Measurements from ENCODE around the gene MSRB3. TPM values are rescaled to one million over a fixed set of nuclear protein-coding genes. Genes with fewer than 3 reads are reported as not detected.
"Not testable (repeated sequence)": the region's sequence is repeated elsewhere in the genome, so short reads cannot be mapped to it uniquely, and the experiment has no call there.

MSRB3 gene
- polyA plus RNA-seq, 1 donor from 2014 or later, result 0.19 TPM

- Histone ChIP-seq H3K9me2 (ENCODE audit: insufficient read depth, low read length) (no peaks in the 10 kb centered on the region), H3K27me3 (ENCODE audit: insufficient read depth, low read depth, low read length) (no peaks in the 10 kb centered on the region), H3K36me3 (ENCODE audit: insufficient read depth, low read length) (no peaks in the 10 kb centered on the region), H3K9me3 (ENCODE audit: low read length) (no peaks in the 10 kb centered on the region), H2AFZ (ENCODE audit: low read depth, low read length) (no peak overlapping the region), H3K27ac (ENCODE audit: low read length) (no peak overlapping the region), H3K9ac (ENCODE audit: low read length) (no peak overlapping the region), H3K79me2 (replicated peaks; ENCODE audit: insufficient read depth, low read length) (no peaks in the 10 kb centered on the region), H4K20me1 (ENCODE audit: insufficient read depth) (no peaks in the 10 kb centered on the region), H3K4me3 (ENCODE audit: low read length) (no peak overlapping the region), H3K4me2 (ENCODE audit: low read length) (no peak overlapping the region), H3F3A (ENCODE audit: insufficient read depth, low read length, poor library complexity, severe bottlenecking) (no peaks in the 10 kb centered on the region)
- TF ChIP-seq SMC3 (conservative IDR thresholded peaks at IDR 0.05; ENCODE audit: poor library complexity), result no peak
Observed at GRCh38 chr12:65477721-65478120, 199.2 kb downstream of the MSRB3 start.

DNA sequence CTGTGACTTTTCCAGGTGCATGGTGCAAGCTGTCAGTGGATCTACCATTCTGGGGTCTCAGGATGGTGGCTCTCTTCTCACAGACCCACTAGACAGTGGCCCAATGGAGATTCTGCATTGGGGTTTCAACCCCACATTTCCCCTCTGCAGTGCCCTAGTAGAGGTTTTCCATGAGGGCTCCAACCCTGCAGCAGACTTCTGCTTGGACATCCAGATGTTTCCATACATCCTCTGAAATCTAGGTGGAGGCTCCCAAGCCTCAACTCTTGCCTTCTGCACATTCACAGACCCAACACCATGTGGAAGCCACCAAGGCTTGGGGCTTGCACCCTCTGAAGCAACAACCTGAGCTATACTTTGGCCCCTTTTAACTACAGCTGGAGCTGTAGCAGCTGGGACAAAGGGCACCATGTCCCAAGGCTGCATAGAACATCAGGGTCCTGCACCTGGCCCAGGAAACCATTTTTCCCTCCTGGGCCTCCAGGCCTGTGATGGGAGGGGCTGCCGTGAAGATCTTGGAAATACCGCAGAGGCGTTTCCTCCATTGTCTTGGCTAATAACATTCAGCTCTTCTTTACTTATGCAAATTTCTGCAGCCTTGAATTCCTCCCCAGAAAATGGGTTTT is 205.5 kb downstream of the MSRB3 start:
- H3K27ac ChIP-seq (ENCODE audit: low read length); H3K4me3 ChIP-seq (ENCODE audit: low read length); H3K36me3 ChIP-seq (ENCODE audit: insufficient read depth, low read length); H3K4me2 ChIP-seq (ENCODE audit: low read length); H3K79me2 ChIP-seq (replicated peaks; ENCODE audit: insufficient read depth, low read length); H3K9ac ChIP-seq (ENCODE audit: low read length); H3K27me3 ChIP-seq (ENCODE audit: insufficient read depth, low read depth, low read length); H3F3A ChIP-seq (ENCODE audit: insufficient read depth, low read length, poor library complexity, severe bottlenecking); H3K9me3 ChIP-seq (ENCODE audit: low read length); H2AFZ ChIP-seq (ENCODE audit: low read depth, low read length); H4K20me1 ChIP-seq (ENCODE audit: insufficient read depth); H3K9me2 ChIP-seq (ENCODE audit: insufficient read depth, low read length): not testable (repeated sequence)

- no peaks in the 10 kb centered on the region for H3K9me2 ChIP-seq (ENCODE audit: insufficient read depth, low read length)
- H3K27ac ChIP-seq (ENCODE audit: low read length), result no peak overlapping the region
- H3K9ac ChIP-seq (ENCODE audit: low read length), result no peak overlapping the region
- H3K27me3 ChIP-seq (ENCODE audit: insufficient read depth, low read depth, low read length), result no peaks in the 10 kb centered on the region
- H2AFZ ChIP-seq (ENCODE audit: low read depth, low read length), result no peak overlapping the region
- peaks cover 8% of the 10 kb centered on the region for H3K9me3 ChIP-seq (ENCODE audit: low read length)
- no peaks in the 10 kb centered on the region for H3F3A ChIP-seq (ENCODE audit: insufficient read depth, low read length, poor library complexity, severe bottlenecking)
- no peaks in the 10 kb centered on the region for H3K79me2 ChIP-seq (replicated peaks; ENCODE audit: insufficient read depth, low read length)
- no peak overlapping the region for H3K4me2 ChIP-seq (ENCODE audit: low read length)
- H3K36me3 ChIP-seq (ENCODE audit: insufficient read depth, low read length), result no peaks in the 10 kb centered on the region
- no peaks in the 10 kb centered on the region for H4K20me1 ChIP-seq (ENCODE audit: insufficient read depth)
- TF ChIP-seq MXI1 (conservative IDR thresholded peaks at IDR 0.05; ENCODE audit: poor library complexity, severe bottlenecking) (no peak), EZH2 (IDR thresholded peaks at IDR 0.05; ENCODE audit: borderline replicate concordance, insufficient read depth, low read length, poor library complexity, severe bottlenecking) (no peak), POLR2AphosphoS5 (IDR thresholded peaks at IDR 0.05) (no peak), SMC3 (conservative IDR thresholded peaks at IDR 0.05; ENCODE audit: poor library complexity) (no peak), CTCF (IDR thresholded peaks at IDR 0.05; ENCODE audit: poor library complexity, severe bottlenecking) (no peak), RAD21 (conservative IDR thresholded peaks at IDR 0.05) (no peak), TAF1 (IDR thresholded peaks at IDR 0.05; ENCODE audit: low read depth) (no peak), EP300 (conservative IDR thresholded peaks at IDR 0.05; ENCODE audit: poor library complexity, severe bottlenecking) (no peak)
- TF ChIP-seq, protein P1, sequence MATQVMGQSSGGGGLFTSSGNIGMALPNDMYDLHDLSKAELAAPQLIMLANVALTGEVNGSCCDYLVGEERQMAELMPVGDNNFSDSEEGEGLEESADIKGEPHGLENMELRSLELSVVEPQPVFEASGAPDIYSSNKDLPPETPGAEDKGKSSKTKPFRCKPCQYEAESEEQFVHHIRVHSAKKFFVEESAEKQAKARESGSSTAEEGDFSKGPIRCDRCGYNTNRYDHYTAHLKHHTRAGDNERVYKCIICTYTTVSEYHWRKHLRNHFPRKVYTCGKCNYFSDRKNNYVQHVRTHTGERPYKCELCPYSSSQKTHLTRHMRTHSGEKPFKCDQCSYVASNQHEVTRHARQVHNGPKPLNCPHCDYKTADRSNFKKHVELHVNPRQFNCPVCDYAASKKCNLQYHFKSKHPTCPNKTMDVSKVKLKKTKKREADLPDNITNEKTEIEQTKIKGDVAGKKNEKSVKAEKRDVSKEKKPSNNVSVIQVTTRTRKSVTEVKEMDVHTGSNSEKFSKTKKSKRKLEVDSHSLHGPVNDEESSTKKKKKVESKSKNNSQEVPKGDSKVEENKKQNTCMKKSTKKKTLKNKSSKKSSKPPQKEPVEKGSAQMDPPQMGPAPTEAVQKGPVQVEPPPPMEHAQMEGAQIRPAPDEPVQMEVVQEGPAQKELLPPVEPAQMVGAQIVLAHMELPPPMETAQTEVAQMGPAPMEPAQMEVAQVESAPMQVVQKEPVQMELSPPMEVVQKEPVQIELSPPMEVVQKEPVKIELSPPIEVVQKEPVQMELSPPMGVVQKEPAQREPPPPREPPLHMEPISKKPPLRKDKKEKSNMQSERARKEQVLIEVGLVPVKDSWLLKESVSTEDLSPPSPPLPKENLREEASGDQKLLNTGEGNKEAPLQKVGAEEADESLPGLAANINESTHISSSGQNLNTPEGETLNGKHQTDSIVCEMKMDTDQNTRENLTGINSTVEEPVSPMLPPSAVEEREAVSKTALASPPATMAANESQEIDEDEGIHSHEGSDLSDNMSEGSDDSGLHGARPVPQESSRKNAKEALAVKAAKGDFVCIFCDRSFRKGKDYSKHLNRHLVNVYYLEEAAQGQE (IDR thresholded peaks at IDR 0.05; ENCODE audit: borderline replicate concordance), result no peak
- no peak overlapping the region for H3K4me3 ChIP-seq (ENCODE audit: low read length)
Observed at GRCh38 chr12:65488197-65488596, 209.7 kb downstream of the MSRB3 start.
